Upper lobe of left lung (tissue), 6 donors: ENCODE results near the gene ARMCX5. TPM values are rescaled to one million over a fixed set of nuclear protein-coding genes. Genes with fewer than 3 reads are reported as not detected.
A peak's percentile ranks its signal among the peaks of the same experiment; 100 is the strongest.

Experiments used
- ATAC-seq, 2 donors: fragments of 200-7000 bp; cut with Tn5 transposase; one replicate each; pipeline ENCODE4 v1.9.1; 2022; ENCODE audit warnings: mild to moderate bottlenecking in 2 of 2, moderate library complexity in 2 of 2; ENCODE audit not compliant: low FRiP score in 2 of 2
- DNase-seq, 2 donors: peaks; one replicate each; pipeline ENCODE4 v3.0.0-alpha.2; 2019 to 2020
- H3K27ac ChIP-seq, 4 donors: fragments of 200-600 bp; sonication (generic); one replicate each; pipeline ENCODE4 v1.5.1; 2016 to 2019
- H3K27me3 ChIP-seq, 4 donors: fragments of 200-600 bp; sonication (generic); one replicate each; pipeline ENCODE4 v1.5.1; 2017 to 2019
- H3K36me3 ChIP-seq, 4 donors: fragments of 200-600 bp; sonication (generic); one replicate each; pipeline ENCODE4 v1.5.1; 2016 to 2019
- H3K4me1 ChIP-seq, 4 donors: fragments of 200-600 bp; sonication (generic); one replicate each; pipeline ENCODE4 v1.5.1; 2018 to 2019
- H3K4me3 ChIP-seq, 4 donors: fragments of 200-600 bp; sonication (generic); one replicate each; pipeline ENCODE4 v1.5.1; 2017 to 2019; ENCODE audit warnings: mild to moderate bottlenecking in 2 of 4, moderate library complexity in 1 of 4
- H3K9me3 ChIP-seq, 4 donors: fragments of 200-600 bp; sonication (generic); one replicate each; pipeline ENCODE4 v1.5.1; 2018 to 2019
- CTCF ChIP-seq, 6 experiments: fragments of 450-650 bp in 4 of 6; fragments of 200-600 bp in 2 of 6; sonication (generic) in 2 of 6; IDR thresholded peaks; one replicate each; pipeline ENCODE4 v1.5.1; 2016 to 2019; ENCODE audit warnings: antibody characterized with exemption in 6 of 6
- EP300 ChIP-seq, 4 donors: sonication (generic); formaldehyde crosslinking; IDR thresholded peaks; one replicate each; pipeline ENCODE4 v1.5.1; 2017; ENCODE audit warnings: antibody characterized with exemption in 4 of 4, control low read depth in 2 of 4
- POLR2A ChIP-seq, 4 donors: fragments of 450-650 bp; IDR thresholded peaks; one replicate each; pipeline ENCODE4 v1.5.1; 2016 to 2017; ENCODE audit warnings: antibody characterized with exemption in 4 of 4, mild to moderate bottlenecking in 2 of 4
- POLR2AphosphoS5 ChIP-seq, 2 donors: sonication (generic); formaldehyde crosslinking; IDR thresholded peaks; one replicate each; pipeline ENCODE4 v1.5.1; 2017; ENCODE audit warnings: antibody characterized with exemption in 2 of 2
- WGBS, 2 donors: methylation state at CpG; one replicate each; pipeline ENCODE4 v1.1.5; 2017 to 2018; 5-methylcytosine and 5-hydroxymethylcytosine counted together
- total RNA-seq, 6 donors: library from RNA; depleted of rRNA in 4 of 6; stranded (reverse); fragments of >200 nt in 4 of 6; gene quantifications; one replicate each; pipeline versions ENCODE4 v1.1.0 to v1.2.1, GENCODE V29; 2016 to 2021
- donor health status: DM: no; HTN: no; CAD: no; lungs with moderate emphysema.
- donor health status: DM: no; HTN: yes; CAD: no; lungs with severe emphysema.

Gene ARMCX5
- total RNA-seq, result 10 to 100 TPM in 5 of 6 donors, 1 to 10 TPM in 1; 5.1 to 16.8 (median 12.3) TPM

DNA sequence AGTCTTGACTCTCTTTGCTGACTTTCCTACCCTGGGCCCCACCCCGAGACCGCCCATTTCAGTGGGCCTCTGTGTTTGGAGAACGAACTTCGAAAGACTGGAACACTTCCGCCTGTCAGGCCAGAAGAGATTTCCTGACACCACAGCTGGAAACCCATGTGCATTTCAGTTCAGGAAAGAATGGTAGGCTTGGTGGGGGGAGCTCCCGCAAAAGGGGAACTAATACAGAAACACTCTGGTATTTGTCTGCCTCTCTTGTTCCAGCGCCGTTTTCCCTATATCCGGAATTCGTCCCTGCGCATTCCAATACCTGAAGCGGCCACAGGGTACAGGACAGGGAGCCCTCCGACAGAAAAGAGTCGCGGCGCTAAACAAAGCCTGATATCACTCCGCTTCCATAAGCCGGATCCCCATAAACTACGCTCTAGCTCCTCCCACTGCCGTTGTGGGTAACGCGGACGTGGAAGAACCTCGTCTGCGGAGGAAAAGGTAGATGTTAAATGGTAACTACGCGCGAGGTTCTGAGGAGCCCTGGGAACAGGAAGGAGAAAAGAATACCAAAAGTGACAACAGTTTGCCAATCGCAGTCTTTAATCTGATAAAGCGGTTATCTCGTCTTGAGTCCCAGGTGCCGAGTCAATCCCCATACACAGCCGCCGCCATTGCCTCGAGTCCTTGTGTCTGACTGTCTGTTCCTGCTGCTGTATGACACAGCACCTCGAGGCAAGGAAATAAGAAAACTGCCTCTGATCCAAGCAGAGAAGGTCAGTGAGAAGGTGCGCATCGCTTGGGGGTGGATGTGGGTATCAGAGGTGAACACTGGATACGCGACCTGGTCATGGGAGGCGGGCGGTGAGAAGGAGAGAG is at the start of gene ARMCX5:
TSS of gene ARMCX5 (plus strand) at position 432 of the 867 bp plus-strand sequence. CDS start 2,627 bp downstream, outside the sequence.
- no peaks in the 10 kb centered on the region for H3K9me3 ChIP-seq
- TF ChIP-seq CTCF (IDR thresholded peaks at IDR 0.05) (peak in 5 of 6 experiments; percentile 16 to 36 (median 32)), EP300 (IDR thresholded peaks at IDR 0.05) (no peak), POLR2A (IDR thresholded peaks at IDR 0.05) (peak in 2 of 4 donors; percentile 52 to 69), POLR2AphosphoS5 (IDR thresholded peaks at IDR 0.05) (peak; percentile 5 to 77)
- 3 to 34% methylated on average over 20 to 42 of the region's 42 CpGs for WGBS, 2 donors
- no peaks in the 10 kb centered on the region for H3K27me3 ChIP-seq
- DNase-seq (peak in 1 of 2 donors; percentile 71), ATAC-seq (peak; percentile 94 to 99)
- no peaks in the 10 kb centered on the region for H3K36me3 ChIP-seq
- H3K27ac ChIP-seq, result peak within 1 kb of the TSS; percentile 75 to 79 (median 76)
- H3K4me1 ChIP-seq, result peaks cover 0 to 4% (median 0%) of the 10 kb centered on the region in 4 donors
- peak within 1 kb of the TSS; percentile 23 to 62 (median 53) for H3K4me3 ChIP-seq

GRCh38 chrX:102558607-102559006 is 40.7 kb upstream of the ARMCX5 start:
- Histone ChIP-seq H3K9me3 (no peaks in the 10 kb centered on the region), H3K27ac (no peak overlapping the region), H3K4me3 (no peak overlapping the region), H3K27me3 (no peaks in the 10 kb centered on the region), H3K4me1 (no peaks in the 10 kb centered on the region), H3K36me3 (no peaks in the 10 kb centered on the region)
- WGBS, 2 donors, result 85 to 96% methylated on average over 2 of the region's 2 CpGs
- TF ChIP-seq EP300 (IDR thresholded peaks at IDR 0.05) (no peak), CTCF (IDR thresholded peaks at IDR 0.05) (no peak)
- DNase-seq (no peak), ATAC-seq (no peak)

GRCh38 chrX:102560423-102561068 is 38.8 kb upstream of the ARMCX5 start:
- no peak for DNase-seq

DNA sequence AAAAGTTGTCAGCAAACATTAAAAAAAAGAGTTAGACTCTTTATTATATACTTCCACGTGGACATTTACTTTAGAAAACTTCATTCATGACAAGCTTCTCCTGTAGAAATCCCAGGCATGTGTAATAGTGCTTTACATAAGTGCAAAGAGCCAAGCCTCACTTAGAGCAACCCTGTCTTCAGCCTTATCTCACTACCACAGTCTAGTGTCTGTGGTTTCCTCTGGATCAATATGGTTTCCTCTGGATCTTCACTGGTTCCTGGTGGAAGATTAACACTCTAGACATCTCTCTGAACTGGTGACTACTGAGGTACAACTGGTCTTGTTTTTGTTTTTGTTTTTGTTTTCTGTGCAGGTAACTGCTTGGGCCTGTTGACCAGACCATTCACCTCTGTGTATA is 18.4 kb upstream of the ARMCX5 start:
- WGBS, 2 donors, result 21 to 33% methylated on average over 1 of the region's 1 CpG
- Histone ChIP-seq H3K27ac (no peak overlapping the region), H3K9me3 (no peaks in the 10 kb centered on the region), H3K27me3 (no peaks in the 10 kb centered on the region), H3K36me3 (no peaks in the 10 kb centered on the region), H3K4me1 (no peaks in the 10 kb centered on the region), H3K4me3 (no peak overlapping the region)
- TF ChIP-seq POLR2A (IDR thresholded peaks at IDR 0.05), result no peak
- no peak for TF ChIP-seq CTCF (IDR thresholded peaks at IDR 0.05)
- TF ChIP-seq EP300 (IDR thresholded peaks at IDR 0.05), result no peak
- TF ChIP-seq POLR2AphosphoS5 (IDR thresholded peaks at IDR 0.05), result no peak
- no peak for ATAC-seq
- DNase-seq, result no peak

More at GRCh38 chrX:102560423-102561068, 38.8 kb upstream of the ARMCX5 start:
- Histone ChIP-seq H3K27ac (no peak overlapping the region), H3K4me3 (no peak overlapping the region), H3K36me3 (no peaks in the 10 kb centered on the region), H3K4me1 (no peaks in the 10 kb centered on the region), H3K9me3 (no peaks in the 10 kb centered on the region), H3K27me3 (no peaks in the 10 kb centered on the region)
- ATAC-seq, result no peak
- 78 to 82% methylated on average over 2 of the region's 2 CpGs for WGBS, 2 donors
- TF ChIP-seq POLR2A (IDR thresholded peaks at IDR 0.05) (no peak), POLR2AphosphoS5 (IDR thresholded peaks at IDR 0.05) (no peak), EP300 (IDR thresholded peaks at IDR 0.05) (no peak)

GRCh38 chrX:102593367-102593766 is 5.9 kb upstream of the ARMCX5 start:
- H3K9me3 ChIP-seq, result no peaks in the 10 kb centered on the region
- H3K4me1 ChIP-seq, result no peaks in the 10 kb centered on the region
- no peaks in the 10 kb centered on the region for H3K36me3 ChIP-seq
- DNase-seq (no peak), ATAC-seq (no peak)
- H3K27ac ChIP-seq, result no peak overlapping the region
- H3K27me3 ChIP-seq, result no peaks in the 10 kb centered on the region
- 65 to 66% methylated on average over 2 of the region's 2 CpGs for WGBS, 2 donors
- no peak overlapping the region for H3K4me3 ChIP-seq
- TF ChIP-seq POLR2A (IDR thresholded peaks at IDR 0.05) (no peak), CTCF (IDR thresholded peaks at IDR 0.05) (no peak), POLR2AphosphoS5 (IDR thresholded peaks at IDR 0.05) (no peak), EP300 (IDR thresholded peaks at IDR 0.05) (no peak)
